Spleen (tissue), 11 donors: ENCODE data around the gene HYDIN. TPM values are rescaled to one million over a fixed set of nuclear protein-coding genes. Genes with fewer than 3 reads are reported as not detected.

Experiments used
- DNase-seq: peaks from one replicate; pipeline ENCODE4 v3.0.0-alpha.2; 2020
- H3K27ac ChIP-seq, 8 donors: fragments of 200-600 bp; sonication (generic) in 7 of 8; 1 replicate in 4 of 8; 2 replicates in 4 of 8; pipeline versions ENCODE4 v1.5.0 to v1.8.0; 2016 to 2021; ENCODE audit warnings: inconsistent platforms in 4 of 8, mild to moderate bottlenecking in 4 of 8, moderate library complexity in 1 of 8
- H3K27me3 ChIP-seq, 7 donors: fragments of 200-600 bp; sonication (generic) in 6 of 7; replicated peaks in 1 of 7; 1 replicate in 4 of 7; 2 replicates in 3 of 7; pipeline versions ENCODE4 v1.5.0 to v1.8.0; 2016 to 2021; ENCODE audit warnings: inconsistent platforms in 3 of 7, mild to moderate bottlenecking in 1 of 7
- H3K36me3 ChIP-seq, 6 donors: fragments of 200-600 bp; sonication (generic) in 5 of 6; 1 replicate in 4 of 6; 2 replicates in 2 of 6; pipeline versions ENCODE4 v1.5.0 to v1.8.0; 2016 to 2021; ENCODE audit warnings: inconsistent platforms in 2 of 6
- H3K4me1 ChIP-seq, 6 donors: fragments of 200-600 bp; sonication (generic) in 5 of 6; 1 replicate in 3 of 6; 2 replicates in 3 of 6; pipeline versions ENCODE4 v1.5.0 to v1.8.0; 2016 to 2021; ENCODE audit warnings: inconsistent platforms in 3 of 6
- H3K4me3 ChIP-seq, 8 donors: fragments of 200-600 bp; sonication (generic) in 7 of 8; 1 replicate in 4 of 8; 2 replicates in 4 of 8; pipeline versions ENCODE4 v1.5.0 to v1.8.0; 2016 to 2021; ENCODE audit warnings: inconsistent platforms in 4 of 8, mild to moderate bottlenecking in 4 of 8, moderate library complexity in 2 of 8
- H3K9me3 ChIP-seq, 8 donors: fragments of 200-600 bp; sonication (generic) in 7 of 8; 1 replicate in 4 of 8; 2 replicates in 4 of 8; pipeline versions ENCODE4 v1.5.0 to v1.8.0; 2016 to 2021; ENCODE audit warnings: inconsistent platforms in 4 of 8
- POLR2A ChIP-seq, 3 donors: fragments of 450-650 bp; IDR thresholded peaks; one replicate each; pipeline ENCODE4 v1.5.1; 2017; ENCODE audit warnings: antibody characterized with exemption in 3 of 3, mild to moderate bottlenecking in 1 of 3
- POLR2AphosphoS5 ChIP-seq, 3 donors: sonication (generic); formaldehyde crosslinking; IDR thresholded peaks; one replicate each; pipeline ENCODE4 v1.5.1; 2017; ENCODE audit warnings: antibody characterized with exemption in 3 of 3
- WGBS, 5 donors: extraction: QIAGEN DNeasy Blood & Tissue Kit in 3 of 5; methylation state at CpG; one replicate each; pipeline versions ENCODE4 v1.1.5 to v1.1.7; 2013 to 2018; 5-methylcytosine and 5-hydroxymethylcytosine counted together
- intact Hi-C: fragments of 100-400 bp; cut with DNase I; formaldehyde crosslinking; loops from one replicate; pipeline ENCODE4 v1.15.0; 2023; ENCODE audit warnings: low total_unique reads
- polyA plus RNA-seq, 3 donors: library from polyadenylated mRNA; stranded (reverse); fragments of 200-250 nt; gene quantifications; one replicate each; pipeline ENCODE4 v1.2.1, GENCODE V29; 2013
- total RNA-seq, 7 donors: library from RNA; depleted of rRNA in 3 of 7; stranded (reverse); fragments of >200 nt in 3 of 7; fragmentation: NEBNext Ultra II Directional in 4 of 7; extraction: Animal tissue kit (Norgen Biotek cat#: 25700) in 4 of 7; gene quantifications; one replicate each; pipeline versions ENCODE4 v1.1.0 to v1.2.1, GENCODE V29; 2016 to 2021
- TF ChIP-seq, protein P1 (sequence below), 11 experiments: fragments of 200-600 bp in 7 of 11; fragments of 450-650 bp in 4 of 11; sonication (generic) in 4 of 11; IDR thresholded peaks in 8 of 11; conservative IDR thresholded peaks in 3 of 11; 1 replicate in 7 of 11; 2 replicates in 4 of 11; pipeline versions ENCODE4 v1.4.0 to v1.8.0; 2016 to 2021; ENCODE audit warnings: antibody characterized with exemption in 11 of 11, inconsistent platforms in 4 of 11, mild to moderate bottlenecking in 1 of 11
- donor health status: healthy with polysubstance abuse.
- donor health status: DM: no; HTN: no; CAD: no; lungs with moderate emphysema.
- donor health status: DM: no; HTN: no; CAD: no.
- donor health status: Bipolar disorder and iron deficiency.
- donor health status: healthy.
- donor health status: DM: no; HTN: no; CAD: no.
- donor health status: DM: yes; HTN: yes; CAD: no.

The HYDIN gene
- total and polyA plus RNA-seq, 10 donors: 0.05 to 2.2 (median 0.42) TPM

DNA sequence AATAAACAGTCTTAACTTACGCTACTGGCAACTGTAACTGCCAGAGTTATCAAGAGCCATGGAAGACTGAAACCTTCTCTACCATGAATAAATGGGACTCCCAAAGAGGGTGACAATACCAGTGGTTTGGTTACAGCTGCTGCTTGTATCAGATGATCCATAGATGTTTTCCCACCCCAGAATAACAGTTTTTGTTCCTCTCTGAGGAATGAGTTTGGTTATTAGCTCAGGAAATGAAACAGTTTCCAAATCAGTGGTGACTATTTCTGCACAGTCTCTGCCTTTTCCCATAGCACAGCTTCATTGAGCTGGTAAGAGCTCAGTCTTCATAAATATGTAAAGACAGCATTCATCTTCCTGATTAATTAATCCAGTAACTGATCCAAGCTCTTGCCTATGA, 14.0 kb upstream of the HYDIN start:
- no peak overlapping the region for H3K4me3 ChIP-seq
- no peak overlapping the region for H3K27ac ChIP-seq
- no peak for DNase-seq
- TF ChIP-seq POLR2AphosphoS5 (IDR thresholded peaks at IDR 0.05) (no peak), POLR2A (IDR thresholded peaks at IDR 0.05) (no peak)
- TF ChIP-seq, protein P1, sequence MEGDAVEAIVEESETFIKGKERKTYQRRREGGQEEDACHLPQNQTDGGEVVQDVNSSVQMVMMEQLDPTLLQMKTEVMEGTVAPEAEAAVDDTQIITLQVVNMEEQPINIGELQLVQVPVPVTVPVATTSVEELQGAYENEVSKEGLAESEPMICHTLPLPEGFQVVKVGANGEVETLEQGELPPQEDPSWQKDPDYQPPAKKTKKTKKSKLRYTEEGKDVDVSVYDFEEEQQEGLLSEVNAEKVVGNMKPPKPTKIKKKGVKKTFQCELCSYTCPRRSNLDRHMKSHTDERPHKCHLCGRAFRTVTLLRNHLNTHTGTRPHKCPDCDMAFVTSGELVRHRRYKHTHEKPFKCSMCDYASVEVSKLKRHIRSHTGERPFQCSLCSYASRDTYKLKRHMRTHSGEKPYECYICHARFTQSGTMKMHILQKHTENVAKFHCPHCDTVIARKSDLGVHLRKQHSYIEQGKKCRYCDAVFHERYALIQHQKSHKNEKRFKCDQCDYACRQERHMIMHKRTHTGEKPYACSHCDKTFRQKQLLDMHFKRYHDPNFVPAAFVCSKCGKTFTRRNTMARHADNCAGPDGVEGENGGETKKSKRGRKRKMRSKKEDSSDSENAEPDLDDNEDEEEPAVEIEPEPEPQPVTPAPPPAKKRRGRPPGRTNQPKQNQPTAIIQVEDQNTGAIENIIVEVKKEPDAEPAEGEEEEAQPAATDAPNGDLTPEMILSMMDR (IDR thresholded peaks at IDR 0.05 in 8 of 11, conservative IDR thresholded peaks at IDR 0.05 in 3 of 11): no peak
- H3K9me3 ChIP-seq: no peaks in the 10 kb centered on the region
- no peaks in the 10 kb centered on the region for H3K36me3 ChIP-seq
- H3K27me3 ChIP-seq: no peaks in the 10 kb centered on the region
- 94 to 100% (median 100%) methylated on average over 1 of the region's 1 CpG for WGBS, 5 donors
- H3K4me1 ChIP-seq: no peaks in the 10 kb centered on the region
- intact Hi-C loops: no loop called here

DNA sequence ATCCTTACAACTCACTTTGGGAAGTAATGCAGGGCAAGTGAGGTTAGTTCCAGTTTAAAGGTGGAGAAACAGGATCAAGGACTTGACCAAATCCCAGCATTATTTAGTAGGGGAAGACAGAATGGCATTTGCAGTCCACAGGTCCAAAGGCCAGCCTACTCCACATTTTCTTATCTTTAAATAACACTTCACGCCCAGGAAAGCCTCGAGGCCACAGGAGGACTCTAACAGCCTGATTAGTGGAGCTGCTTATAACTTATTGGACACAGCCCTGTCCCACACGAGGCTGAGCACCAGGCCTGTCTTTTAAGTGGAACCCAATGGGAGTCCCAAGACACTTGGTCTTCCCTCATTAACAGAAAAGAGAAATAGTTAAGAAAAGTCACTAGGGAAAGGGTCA, 12.1 kb upstream of the HYDIN start:
- no peaks in the 10 kb centered on the region for H3K27me3 ChIP-seq
- intact Hi-C loops: no loop called here
- no peaks in the 10 kb centered on the region for H3K9me3 ChIP-seq
- H3K36me3 ChIP-seq: no peaks in the 10 kb centered on the region
- no peaks in the 10 kb centered on the region for H3K4me1 ChIP-seq
- no peak overlapping the region for H3K27ac ChIP-seq
- no peak for TF ChIP-seq POLR2AphosphoS5 (IDR thresholded peaks at IDR 0.05)
- TF ChIP-seq, protein P1 (IDR thresholded peaks at IDR 0.05 in 8 of 11, conservative IDR thresholded peaks at IDR 0.05 in 3 of 11): no peak
- no peak for TF ChIP-seq POLR2A (IDR thresholded peaks at IDR 0.05)
- no peak overlapping the region for H3K4me3 ChIP-seq
- DNase-seq: no peak
- 37 to 56% (median 47%) methylated on average over 3 of the region's 3 CpGs for WGBS, 5 donors

DNA sequence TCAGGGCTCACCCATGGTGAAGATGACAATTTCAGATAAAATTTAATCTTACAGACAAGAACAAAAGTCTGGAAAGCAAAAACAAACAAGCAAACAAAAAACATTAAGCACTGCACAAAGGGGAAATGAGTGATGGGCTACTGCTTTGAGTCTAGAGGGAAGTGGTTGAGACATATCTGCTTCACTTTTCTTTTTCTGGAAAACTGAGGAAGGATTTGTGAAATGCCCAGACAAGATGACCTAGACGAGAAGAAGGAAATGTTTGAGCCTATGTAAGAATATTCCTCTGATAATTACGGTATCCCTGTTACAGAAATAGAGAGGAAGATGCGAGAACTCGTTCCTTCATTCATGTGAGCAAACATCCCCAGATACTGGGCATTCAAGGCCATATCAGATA, 11.5 kb upstream of the HYDIN start:
- TF ChIP-seq POLR2A (IDR thresholded peaks at IDR 0.05): no peak
- 59 to 68% (median 64%) methylated on average over 4 of the region's 4 CpGs for WGBS, 5 donors

DNA sequence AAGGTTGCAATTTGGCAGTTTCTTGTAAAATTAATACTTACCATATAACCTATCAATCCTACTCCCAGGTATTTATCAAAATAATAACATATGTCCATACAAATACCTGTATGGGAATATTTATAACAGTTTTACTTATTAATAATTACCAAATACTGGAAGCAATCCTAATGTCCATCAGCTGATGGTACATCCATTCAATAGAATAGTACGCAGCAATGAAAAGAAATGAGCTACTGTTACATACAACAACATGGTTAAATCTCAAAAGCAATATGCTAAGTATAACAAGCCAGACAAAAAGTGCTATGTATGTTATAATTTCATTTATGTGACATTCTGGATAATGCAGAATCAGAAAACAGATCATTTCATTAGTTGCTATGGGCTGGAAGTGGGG, 1.2 kb downstream of the HYDIN start:
- TF ChIP-seq, protein P1 (IDR thresholded peaks at IDR 0.05 in 8 of 11, conservative IDR thresholded peaks at IDR 0.05 in 3 of 11): no peak
- no peak for TF ChIP-seq POLR2A (IDR thresholded peaks at IDR 0.05)
- no peak for TF ChIP-seq POLR2AphosphoS5 (IDR thresholded peaks at IDR 0.05)
- H3K27me3 ChIP-seq: peaks cover 0 to 39% (median 15%) of the 10 kb centered on the region in 7 donors
- no peak overlapping the region for H3K4me3 ChIP-seq
- WGBS, 5 donors: 85 to 98% (median 92%) methylated on average over 1 of the region's 1 CpG
- no peak for DNase-seq
- no peaks in the 10 kb centered on the region for H3K36me3 ChIP-seq
- intact Hi-C loops: no loop called here
- H3K27ac ChIP-seq: no peak overlapping the region
- peaks cover 11 to 62% (median 44%) of the 10 kb centered on the region in 8 donors for H3K9me3 ChIP-seq
- no peaks in the 10 kb centered on the region for H3K4me1 ChIP-seq

More for the DNA sequence above, 11.5 kb upstream of the HYDIN start:
- Histone ChIP-seq H3K27ac (no peak overlapping the region), H3K36me3 (no peaks in the 10 kb centered on the region), H3K9me3 (no peaks in the 10 kb centered on the region), H3K4me3 (no peak overlapping the region), H3K27me3 (peaks cover 0 to 4% (median 0%) of the 10 kb centered on the region in 7 donors), H3K4me1 (no peaks in the 10 kb centered on the region)
- intact Hi-C loops: no loop called here
- DNase-seq: no peak
